Duodenal mucosa (tissue), 2 donors: ENCODE data around the gene HNF4A.
A peak's percentile ranks its signal among the peaks of the same experiment; 100 is the strongest.

ENCODE experiments used
- H3K27ac ChIP-seq: one replicate; pipeline ENCODE4 v1.7.0; 2013; ENCODE audit warnings: low read depth, low read length
- H3K27me3 ChIP-seq, 2 donors: one replicate each; pipeline ENCODE4 v1.7.0; 2013; ENCODE audit warnings: low read length in 2 of 2, control low read depth in 1 of 2; ENCODE audit not compliant: insufficient read depth in 2 of 2, control insufficient read depth in 1 of 2
- H3K36me3 ChIP-seq, 2 donors: one replicate each; pipeline ENCODE4 v1.7.0; 2013; ENCODE audit warnings: low read length in 2 of 2, control low read depth in 1 of 2; ENCODE audit not compliant: insufficient read depth in 2 of 2, control insufficient read depth in 1 of 2
- H3K4me1 ChIP-seq, 2 donors: one replicate each; pipeline ENCODE4 v1.7.0; 2013; ENCODE audit warnings: low read length in 2 of 2, control low read depth in 1 of 2; ENCODE audit not compliant: insufficient read depth in 2 of 2, control insufficient read depth in 1 of 2
- H3K4me3 ChIP-seq, 2 donors: one replicate each; pipeline ENCODE4 v1.7.0; 2013; ENCODE audit warnings: low read length in 2 of 2, low read depth in 1 of 2
- H3K9ac ChIP-seq, 2 donors: one replicate each; pipeline ENCODE4 v1.7.0; 2013; ENCODE audit warnings: low read length in 2 of 2, low read depth in 1 of 2
- H3K9me3 ChIP-seq, 2 donors: one replicate each; pipeline ENCODE4 v1.7.0; 2013; ENCODE audit warnings: low read length in 2 of 2, control low read depth in 1 of 2; ENCODE audit not compliant: control insufficient read depth in 1 of 2

The HNF4A gene

GRCh38 chr20:44429017-44429339, 73.5 kb downstream of the HNF4A start:
- H3K27ac ChIP-seq = no peak overlapping the region
- no peak overlapping the region for H3K4me3 ChIP-seq
- H3K36me3 ChIP-seq = peaks cover 28 to 53% of the 10 kb centered on the region in 2 donors
- peaks cover 35 to 36% of the 10 kb centered on the region in 2 donors for H3K4me1 ChIP-seq
- H3K27me3 ChIP-seq = no peaks in the 10 kb centered on the region
- no peaks in the 10 kb centered on the region for H3K9me3 ChIP-seq
- H3K9ac ChIP-seq = no peak overlapping the region

- no peaks in the 10 kb centered on the region for H3K27me3 ChIP-seq
- peak overlapping the region; percentile 15 for H3K27ac ChIP-seq
- H3K4me1 ChIP-seq = peaks cover 31 to 40% of the 10 kb centered on the region in 2 donors
- H3K9me3 ChIP-seq = no peaks in the 10 kb centered on the region
- no peak overlapping the region for H3K4me3 ChIP-seq
- H3K9ac ChIP-seq = peak overlapping the region; percentile 28 to 64
- peaks cover 22 to 47% of the 10 kb centered on the region in 2 donors for H3K36me3 ChIP-seq
These were observed 74.1 kb downstream of the HNF4A start for GRCh38 chr20:44429419-44430269.

GRCh38 chr20:44430270-44431065, 75.0 kb downstream of the HNF4A start:
- Histone ChIP-seq H3K9ac (peak overlapping the region; percentile 28 to 64), H3K36me3 (peaks cover 22 to 38% of the 10 kb centered on the region in 2 donors), H3K27ac (peak overlapping the region; percentile 15)

DNA sequence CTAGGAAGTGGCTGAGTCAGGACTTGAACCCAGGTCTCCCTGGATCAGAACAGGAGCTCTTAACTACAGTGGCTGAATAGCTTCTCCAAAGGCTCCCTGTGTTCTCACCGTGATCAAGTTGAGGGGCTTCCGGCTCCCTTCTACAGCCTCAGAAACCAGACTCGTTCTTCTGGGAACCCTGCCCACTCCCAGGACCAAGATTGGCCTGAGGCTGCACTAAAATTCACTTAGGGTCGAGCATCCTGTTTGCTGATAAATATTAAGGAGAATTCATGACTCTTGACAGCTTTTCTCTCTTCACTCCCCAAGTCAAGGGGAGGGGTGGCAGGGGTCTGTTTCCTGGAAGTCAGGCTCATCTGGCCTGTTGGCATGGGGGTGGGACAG, 75.6 kb downstream of the HNF4A start:
- peaks cover 31 to 52% of the 10 kb centered on the region in 2 donors for H3K4me1 ChIP-seq
- H3K36me3 ChIP-seq = peaks cover 22 to 35% of the 10 kb centered on the region in 2 donors
- peak overlapping the region in 1 of 2 donors; percentile 27 for H3K9ac ChIP-seq
- H3K27ac ChIP-seq = no peak overlapping the region
- no peaks in the 10 kb centered on the region for H3K27me3 ChIP-seq
- no peaks in the 10 kb centered on the region for H3K9me3 ChIP-seq
- H3K4me3 ChIP-seq = no peak overlapping the region

More at GRCh38 chr20:44430270-44431065, 75.0 kb downstream of the HNF4A start:
- Histone ChIP-seq H3K27me3 (no peaks in the 10 kb centered on the region), H3K4me3 (no peak overlapping the region), H3K9me3 (no peaks in the 10 kb centered on the region), H3K4me1 (peaks cover 31 to 45% of the 10 kb centered on the region in 2 donors)

DNA sequence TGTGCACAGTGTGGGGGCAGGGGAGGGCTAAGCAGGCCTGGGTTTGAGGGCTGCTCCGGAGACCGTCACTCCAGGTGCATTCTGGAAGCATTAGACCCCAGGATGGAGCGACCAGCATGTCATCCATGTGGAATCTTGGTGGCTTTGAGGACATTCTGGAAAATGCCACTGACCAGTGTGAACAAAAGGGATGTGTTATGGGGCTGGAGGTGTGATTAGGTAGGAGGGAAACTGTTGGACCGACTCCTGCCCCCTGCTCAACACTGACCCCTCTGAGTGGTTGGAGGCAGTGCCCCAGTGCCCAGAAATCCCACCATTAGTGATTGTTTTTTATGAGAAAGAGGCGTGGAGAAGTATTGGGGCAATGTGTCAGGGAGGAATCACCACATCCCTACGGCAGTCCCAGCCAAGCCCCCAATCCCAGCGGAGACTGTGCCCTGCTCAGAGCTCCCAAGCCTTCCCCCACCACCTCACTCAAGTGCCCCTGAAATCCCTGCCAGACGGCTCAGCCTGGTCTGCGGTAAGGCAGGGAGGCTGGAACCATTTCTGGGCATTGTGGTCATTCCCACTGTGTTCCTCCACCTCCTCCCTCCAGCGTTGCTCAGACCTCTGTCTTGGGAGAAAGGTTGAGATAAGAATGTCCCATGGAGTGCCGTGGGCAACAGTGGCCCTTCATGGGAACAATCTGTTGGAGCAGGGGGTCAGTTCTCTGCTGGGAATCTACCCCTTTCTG, 76.2 kb downstream of the HNF4A start:
- Histone ChIP-seq H3K9me3 (no peaks in the 10 kb centered on the region), H3K4me3 (no peak overlapping the region), H3K9ac (peak overlapping the region; percentile 27 to 51), H3K36me3 (peaks cover 21 to 30% of the 10 kb centered on the region in 2 donors), H3K4me1 (peaks cover 36 to 57% of the 10 kb centered on the region in 2 donors), H3K27me3 (no peaks in the 10 kb centered on the region), H3K27ac (peak overlapping the region; percentile 24)

GRCh38 chr20:44432618-44433577, 77.4 kb downstream of the HNF4A start:
- H3K4me3 ChIP-seq = no peak overlapping the region
- peaks cover 9 to 24% of the 10 kb centered on the region in 2 donors for H3K36me3 ChIP-seq
- H3K4me1 ChIP-seq = peaks cover 39 to 58% of the 10 kb centered on the region in 2 donors
- H3K9ac ChIP-seq = no peak overlapping the region
- H3K27ac ChIP-seq = peak overlapping the region; percentile 81
- no peaks in the 10 kb centered on the region for H3K27me3 ChIP-seq
- H3K9me3 ChIP-seq = no peaks in the 10 kb centered on the region

GRCh38 chr20:44433751-44434538, 78.4 kb downstream of the HNF4A start:
- Histone ChIP-seq H3K4me1 (peaks cover 29 to 49% of the 10 kb centered on the region in 2 donors), H3K9ac (peak overlapping the region; percentile 40 to 64), H3K27ac (peak overlapping the region; percentile 81), H3K9me3 (no peaks in the 10 kb centered on the region), H3K27me3 (no peaks in the 10 kb centered on the region), H3K4me3 (no peak overlapping the region), H3K36me3 (peaks cover 0 to 15% of the 10 kb centered on the region in 2 donors)

- Histone ChIP-seq H3K27me3 (no peaks in the 10 kb centered on the region), H3K4me3 (no peak overlapping the region), H3K4me1 (peaks cover 16 to 39% of the 10 kb centered on the region in 2 donors), H3K27ac (peak overlapping the region; percentile 71), H3K36me3 (peaks cover 0 to under 1% of the 10 kb centered on the region in 2 donors), H3K9ac (peak overlapping the region in 1 of 2 donors; percentile 48), H3K9me3 (no peaks in the 10 kb centered on the region)
These were observed 80.3 kb downstream of the HNF4A start for GRCh38 chr20:44435630-44436335.
